ENCODE measurements around the gene PLA2G4B. TPM values are rescaled to one million over a fixed set of nuclear protein-coding genes. Genes with fewer than 3 reads are reported as not detected.

Gene PLA2G4B
- total RNA-seq, 1 donor from 2014 or later: 13.1 TPM

DNA sequence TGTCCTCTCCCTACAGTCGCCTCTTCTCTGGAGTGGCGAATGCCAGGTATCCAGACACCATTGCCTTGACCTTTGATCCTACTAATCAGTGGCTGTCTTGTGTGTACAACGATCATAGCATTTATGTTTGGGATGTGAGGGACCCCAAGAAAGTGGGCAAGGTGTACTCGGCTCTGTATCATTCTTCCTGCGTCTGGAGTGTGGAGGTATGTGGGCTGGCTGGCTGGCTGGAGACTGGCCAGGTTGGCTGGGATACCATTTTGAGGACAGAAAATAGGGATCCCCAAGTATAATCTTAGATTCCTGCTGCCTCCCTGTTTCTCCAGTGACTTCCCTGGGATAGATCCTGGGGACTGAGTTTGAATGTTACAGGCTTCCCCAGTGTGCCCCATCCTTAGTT, 24.1 kb upstream of the PLA2G4B start:
- Mint-ChIP-seq H3K36me3 (ENCODE audit: insufficient read depth) (peaks cover 11% of the 10 kb centered on the region), H3K4me1 (ENCODE audit: low read depth) (no peaks in the 10 kb centered on the region), H3K27me3 (no peaks in the 10 kb centered on the region), H3K27ac (no peak overlapping the region), H3K9me3 (ENCODE audit: low read depth) (no peaks in the 10 kb centered on the region), H3K4me3 (ENCODE audit: low read depth) (no peak overlapping the region)
- TF ChIP-seq, protein P1, sequence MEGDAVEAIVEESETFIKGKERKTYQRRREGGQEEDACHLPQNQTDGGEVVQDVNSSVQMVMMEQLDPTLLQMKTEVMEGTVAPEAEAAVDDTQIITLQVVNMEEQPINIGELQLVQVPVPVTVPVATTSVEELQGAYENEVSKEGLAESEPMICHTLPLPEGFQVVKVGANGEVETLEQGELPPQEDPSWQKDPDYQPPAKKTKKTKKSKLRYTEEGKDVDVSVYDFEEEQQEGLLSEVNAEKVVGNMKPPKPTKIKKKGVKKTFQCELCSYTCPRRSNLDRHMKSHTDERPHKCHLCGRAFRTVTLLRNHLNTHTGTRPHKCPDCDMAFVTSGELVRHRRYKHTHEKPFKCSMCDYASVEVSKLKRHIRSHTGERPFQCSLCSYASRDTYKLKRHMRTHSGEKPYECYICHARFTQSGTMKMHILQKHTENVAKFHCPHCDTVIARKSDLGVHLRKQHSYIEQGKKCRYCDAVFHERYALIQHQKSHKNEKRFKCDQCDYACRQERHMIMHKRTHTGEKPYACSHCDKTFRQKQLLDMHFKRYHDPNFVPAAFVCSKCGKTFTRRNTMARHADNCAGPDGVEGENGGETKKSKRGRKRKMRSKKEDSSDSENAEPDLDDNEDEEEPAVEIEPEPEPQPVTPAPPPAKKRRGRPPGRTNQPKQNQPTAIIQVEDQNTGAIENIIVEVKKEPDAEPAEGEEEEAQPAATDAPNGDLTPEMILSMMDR (IDR thresholded peaks at IDR 0.05; ENCODE audit: unreplicated experiment): no peak
- no peak for DNase-seq (ENCODE audit: low spot score, unreplicated experiment)

GRCh38 chr15:41816788-41817187, 21.9 kb upstream of the PLA2G4B start:
- TF ChIP-seq, protein P1 (IDR thresholded peaks at IDR 0.05; ENCODE audit: unreplicated experiment): no peak
- Mint-ChIP-seq H3K27ac (no peak overlapping the region), H3K4me3 (ENCODE audit: low read depth) (no peak overlapping the region), H3K4me1 (ENCODE audit: low read depth) (no peaks in the 10 kb centered on the region), H3K36me3 (ENCODE audit: insufficient read depth) (peaks cover 15% of the 10 kb centered on the region), H3K27me3 (no peaks in the 10 kb centered on the region), H3K9me3 (ENCODE audit: low read depth) (no peaks in the 10 kb centered on the region)
- no peak for DNase-seq (ENCODE audit: low spot score, unreplicated experiment)

DNA sequence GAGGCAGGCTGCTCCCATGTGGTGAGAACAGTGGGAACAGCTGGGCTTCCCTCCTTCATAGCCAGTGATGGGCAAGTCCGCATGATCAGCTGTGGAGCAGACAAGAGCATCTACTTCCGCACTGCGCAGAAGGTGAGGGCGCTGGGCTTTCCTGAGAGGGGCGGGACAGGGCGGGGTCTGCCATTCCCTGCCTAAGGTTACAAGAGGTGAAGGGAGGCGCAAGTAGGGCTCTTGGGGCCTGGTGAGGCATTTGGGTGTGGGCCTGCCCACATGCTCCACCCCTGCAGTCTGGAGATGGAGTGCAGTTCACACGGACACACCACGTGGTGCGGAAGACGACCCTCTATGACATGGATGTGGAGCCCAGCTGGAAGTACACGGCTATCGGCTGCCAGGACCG, 21.3 kb upstream of the PLA2G4B start:
- no peak overlapping the region for H3K27ac Mint-ChIP-seq
- H3K36me3 Mint-ChIP-seq (ENCODE audit: insufficient read depth): peaks cover 15% of the 10 kb centered on the region
- no peaks in the 10 kb centered on the region for H3K27me3 Mint-ChIP-seq
- H3K9me3 Mint-ChIP-seq (ENCODE audit: low read depth): no peaks in the 10 kb centered on the region
- TF ChIP-seq, protein P1 (IDR thresholded peaks at IDR 0.05; ENCODE audit: unreplicated experiment): no peak
- no peak overlapping the region for H3K4me3 Mint-ChIP-seq (ENCODE audit: low read depth)
- H3K4me1 Mint-ChIP-seq (ENCODE audit: low read depth): no peaks in the 10 kb centered on the region
- DNase-seq (ENCODE audit: low spot score, unreplicated experiment): no peak

GRCh38 chr15:41817781-41818180, 20.9 kb upstream of the PLA2G4B start:
- no peak for DNase-seq (ENCODE audit: low spot score, unreplicated experiment)
- TF ChIP-seq, protein P1 (IDR thresholded peaks at IDR 0.05; ENCODE audit: unreplicated experiment): no peak
- Mint-ChIP-seq H3K4me1 (ENCODE audit: low read depth) (no peaks in the 10 kb centered on the region), H3K4me3 (ENCODE audit: low read depth) (no peak overlapping the region), H3K27me3 (no peaks in the 10 kb centered on the region), H3K9me3 (ENCODE audit: low read depth) (no peaks in the 10 kb centered on the region), H3K27ac (no peak overlapping the region), H3K36me3 (ENCODE audit: insufficient read depth) (peaks cover 16% of the 10 kb centered on the region)

GRCh38 chr15:41819455-41820050, 19.1 kb upstream of the PLA2G4B start:
- no peaks in the 10 kb centered on the region for H3K4me1 Mint-ChIP-seq (ENCODE audit: low read depth)
- H3K36me3 Mint-ChIP-seq (ENCODE audit: insufficient read depth): peaks cover 18% of the 10 kb centered on the region
- no peak overlapping the region for H3K4me3 Mint-ChIP-seq (ENCODE audit: low read depth)

More at GRCh38 chr15:41819455-41820050, 19.1 kb upstream of the PLA2G4B start:
- Mint-ChIP-seq H3K27me3 (no peaks in the 10 kb centered on the region), H3K9me3 (ENCODE audit: low read depth) (no peaks in the 10 kb centered on the region), H3K27ac (no peak overlapping the region)
- TF ChIP-seq, protein P1 (IDR thresholded peaks at IDR 0.05; ENCODE audit: unreplicated experiment): no peak
- no peak for DNase-seq (ENCODE audit: low spot score, unreplicated experiment)
